ENCODE measurements around the gene BIK. TPM values are rescaled to one million over a fixed set of nuclear protein-coding genes. Genes with fewer than 3 reads are reported as not detected.

Gene BIK
- total RNA-seq, 1 experiment from 2014 or later, result 2.0 TPM

- Histone ChIP-seq H3K9me3 (ENCODE audit: low read depth, low read length, poor library complexity, severe bottlenecking) (no peaks in the 10 kb centered on the region), H3K36me3 (ENCODE audit: insufficient read depth, low read length, poor library complexity, severe bottlenecking) (no peaks in the 10 kb centered on the region), H3K27me3 (replicated peaks; ENCODE audit: insufficient read depth, low read depth, low read length, poor library complexity) (no peaks in the 10 kb centered on the region), H3K4me3 (ENCODE audit: low read depth, low read length, poor library complexity, severe bottlenecking) (no peak overlapping the region), H3K4me1 (ENCODE audit: insufficient read depth, low read length, poor library complexity, severe bottlenecking) (peaks cover 11% of the 10 kb centered on the region), H3K27ac (ENCODE audit: low read depth, low read length, poor library complexity, severe bottlenecking) (no peak overlapping the region)
- ChIA-PET CTCF (no interaction called here), POLR2A (ENCODE audit: low non-redundant PET) (no interaction called here)
- intact Hi-C loops (cut with micrococcal nuclease; ENCODE audit: unreplicated experiment), result no loop called here
- DNase-seq (ENCODE audit: low spot score), result no peak
- TF ChIP-seq EZH2 (IDR thresholded peaks at IDR 0.05; ENCODE audit: borderline replicate concordance, low read depth, low read length, poor library complexity, severe bottlenecking) (no peak), CTCF (conservative IDR thresholded peaks at IDR 0.05; ENCODE audit: low read depth, low read length) (no peak)
- BruUV-seq (replicated peaks), result no TSS peak
Measured at GRCh38 chr22:43116932-43117331, 6.4 kb downstream of the BIK start.

- Histone ChIP-seq H3K4me1 (ENCODE audit: insufficient read depth, low read length, poor library complexity, severe bottlenecking) (peaks cover 7% of the 10 kb centered on the region), H3K27me3 (replicated peaks; ENCODE audit: insufficient read depth, low read depth, low read length, poor library complexity) (no peaks in the 10 kb centered on the region), H3K4me3 (ENCODE audit: low read depth, low read length, poor library complexity, severe bottlenecking) (no peak overlapping the region), H3K27ac (ENCODE audit: low read depth, low read length, poor library complexity, severe bottlenecking) (no peak overlapping the region), H3K9me3 (ENCODE audit: low read depth, low read length, poor library complexity, severe bottlenecking) (no peaks in the 10 kb centered on the region), H3K36me3 (ENCODE audit: insufficient read depth, low read length, poor library complexity, severe bottlenecking) (no peaks in the 10 kb centered on the region)
- no peak for TF ChIP-seq EZH2 (IDR thresholded peaks at IDR 0.05; ENCODE audit: borderline replicate concordance, low read depth, low read length, poor library complexity, severe bottlenecking)
- CTCF ChIA-PET, result no interaction called here
- intact Hi-C loops (cut with micrococcal nuclease; ENCODE audit: unreplicated experiment), result no loop called here
- no TSS peak for BruUV-seq (replicated peaks)
- DNase-seq (ENCODE audit: low spot score), result no peak
- POLR2A ChIA-PET (ENCODE audit: low non-redundant PET), result interaction anchor here (0.6 kb wide), 1 partner anchor 15 kb away, joined by 3 read pairs; no protein-coding TSS in a partner anchor
Measured at GRCh38 chr22:43118024-43118849, 7.7 kb downstream of the BIK start.

GRCh38 chr22:43118953-43119458 is 8.5 kb downstream of the BIK start:
- Histone ChIP-seq H3K9me3 (ENCODE audit: low read depth, low read length, poor library complexity, severe bottlenecking) (no peaks in the 10 kb centered on the region), H3K4me3 (ENCODE audit: low read depth, low read length, poor library complexity, severe bottlenecking) (no peak overlapping the region), H3K27me3 (replicated peaks; ENCODE audit: insufficient read depth, low read depth, low read length, poor library complexity) (no peaks in the 10 kb centered on the region), H3K27ac (ENCODE audit: low read depth, low read length, poor library complexity, severe bottlenecking) (no peak overlapping the region), H3K4me1 (ENCODE audit: insufficient read depth, low read length, poor library complexity, severe bottlenecking) (no peaks in the 10 kb centered on the region), H3K36me3 (ENCODE audit: insufficient read depth, low read length, poor library complexity, severe bottlenecking) (no peaks in the 10 kb centered on the region)
- ChIA-PET POLR2A (ENCODE audit: low non-redundant PET) (interaction anchor here (0.6 kb wide), 1 partner anchor 16 kb away, joined by 3 read pairs; no protein-coding TSS in a partner anchor), CTCF (no interaction called here)
- BruUV-seq (replicated peaks), result no TSS peak
- TF ChIP-seq EZH2 (IDR thresholded peaks at IDR 0.05; ENCODE audit: borderline replicate concordance, low read depth, low read length, poor library complexity, severe bottlenecking) (no peak), CTCF (conservative IDR thresholded peaks at IDR 0.05; ENCODE audit: low read depth, low read length) (no peak)
- intact Hi-C loops (cut with micrococcal nuclease; ENCODE audit: unreplicated experiment), result no loop called here
- no peak for DNase-seq (ENCODE audit: low spot score)
